BJ (cell line): ENCODE results near the gene EYA2. TPM values are rescaled to one million over a fixed set of nuclear protein-coding genes. Genes with fewer than 3 reads are reported as not detected.

Experiments used
- CTCF ChIA-PET: fragments of 350-600 bp; formaldehyde crosslinking; extraction: SDS; loops from one replicate; lab custom pipeline; 2021; ENCODE audit warnings: antibody characterized with exemption, inconsistent platforms; lab: Yijun Ruan, JAX
- POLR2A ChIA-PET: fragments of 300-600 bp; sonication (Branson Sonifier 250); formaldehyde crosslinking; extraction: SDS; loops from one replicate; lab custom pipeline; 2021; ENCODE audit warnings: antibody characterized with exemption; lab: Charles Lee
- DNase-seq: peaks from one replicate; pipeline ENCODE4 v3.0.0-alpha.2; 2011; ENCODE audit warnings: low read depth
- H3K27me3 ChIP-seq: 2 replicates; pipeline ENCODE4 v1.6.0; 2011; ENCODE audit warnings: low read length; ENCODE audit not compliant: control insufficient read depth, insufficient read depth
- H3K36me3 ChIP-seq: 2 replicates; pipeline ENCODE4 v1.5.1; 2011; ENCODE audit warnings: low read length; ENCODE audit not compliant: control insufficient read depth, insufficient read depth
- H3K4me3 ChIP-seq: 2 replicates; pipeline ENCODE4 v1.5.1; 2011; ENCODE audit warnings: low read depth, mild to moderate bottlenecking, control low read depth, low read length
- CTCF ChIP-seq: IDR thresholded peaks from 2 replicates; pipeline ENCODE4 v1.5.1; 2011; ENCODE audit warnings: low read depth, mild to moderate bottlenecking, control low read depth, inconsistent platforms, low read length, moderate library complexity; ENCODE audit not compliant: insufficient read depth
- polyA plus RNA-seq: library from polyadenylated mRNA; depleted of rRNA; stranded (reverse); fragments of >200 nt; gene quantifications from 2 replicates; pipeline ENCODE4 v1.2.3, GENCODE V29; 2011

The EYA2 gene
- polyA plus RNA-seq, 1 experiment, result 1.5 TPM

GRCh38 chr20:47118206-47118605 lies 223.6 kb downstream of the EYA2 start:
- no peak for DNase-seq
- Histone ChIP-seq H3K4me3 (no peak overlapping the region), H3K27me3 (no peaks in the 10 kb centered on the region), H3K36me3 (no peaks in the 10 kb centered on the region)
- POLR2A ChIA-PET, result no interaction called here
- CTCF ChIA-PET, result no interaction called here
- TF ChIP-seq CTCF, result no peak

- no peaks in the 10 kb centered on the region for H3K27me3 ChIP-seq
- CTCF ChIA-PET, result no interaction called here
- no peak overlapping the region for H3K4me3 ChIP-seq
- POLR2A ChIA-PET, result no interaction called here
- TF ChIP-seq CTCF, result no peak
- no peak for DNase-seq
- H3K36me3 ChIP-seq, result no peaks in the 10 kb centered on the region
These were observed 224.0 kb downstream of the EYA2 start for GRCh38 chr20:47118641-47119040.

- no peaks in the 10 kb centered on the region for H3K36me3 ChIP-seq
- CTCF ChIA-PET, result no interaction called here
- no peak overlapping the region for H3K4me3 ChIP-seq
- no peaks in the 10 kb centered on the region for H3K27me3 ChIP-seq
- no peak for TF ChIP-seq CTCF
- DNase-seq, result no peak
- POLR2A ChIA-PET, result no interaction called here
These were observed 225.8 kb downstream of the EYA2 start for GRCh38 chr20:47120346-47120936.

GRCh38 chr20:47122560-47122959 lies 227.9 kb downstream of the EYA2 start:
- Histone ChIP-seq H3K4me3 (no peak overlapping the region), H3K27me3 (no peaks in the 10 kb centered on the region), H3K36me3 (no peaks in the 10 kb centered on the region)
- no peak for DNase-seq
- ChIA-PET CTCF (interaction anchor here (0.6 to 1.9 kb wide), 3 partner anchors 28 to 370 kb away, joined by 3 to 6 read pairs (median 3); no protein-coding TSS in a partner anchor), POLR2A (no interaction called here)
- TF ChIP-seq CTCF, result no peak

- Histone ChIP-seq H3K27me3 (no peaks in the 10 kb centered on the region), H3K4me3 (no peak overlapping the region), H3K36me3 (no peaks in the 10 kb centered on the region)
- no peak for TF ChIP-seq CTCF
- POLR2A ChIA-PET, result interaction anchor here (0.7 kb wide), 1 partner anchor 361 kb away, joined by 4 read pairs; no protein-coding TSS in a partner anchor
- CTCF ChIA-PET, result interaction anchor here (0.8 kb wide), 1 partner anchor 370 kb away, joined by 3 read pairs; no protein-coding TSS in a partner anchor
- DNase-seq, result no peak
These were observed 229.6 kb downstream of the EYA2 start for GRCh38 chr20:47124181-47124717.
